Choroid plexus epithelial cell (primary cell): ENCODE results near the gene AGPS.
"Not testable (repeated sequence)": the region's sequence is repeated elsewhere in the genome, so short reads cannot be mapped to it uniquely, and the experiment has no call there.

Experiments used
- DNase-seq: peaks from one replicate; pipeline ENCODE4 v3.0.0-alpha.2; 2010; ENCODE audit warnings: low read depth
- H3K4me3 ChIP-seq: 2 replicates; pipeline ENCODE4 v1.5.1; 2011; ENCODE audit warnings: low read depth, mild to moderate bottlenecking, control low read depth, low read length, moderate library complexity
- TF ChIP-seq, protein P1 (sequence below): conservative IDR thresholded peaks from 2 replicates; pipeline ENCODE4 v1.5.1; 2011; ENCODE audit warnings: low read depth, mild to moderate bottlenecking, control low read depth, inconsistent platforms, low read length, moderate library complexity

Gene AGPS

DNA sequence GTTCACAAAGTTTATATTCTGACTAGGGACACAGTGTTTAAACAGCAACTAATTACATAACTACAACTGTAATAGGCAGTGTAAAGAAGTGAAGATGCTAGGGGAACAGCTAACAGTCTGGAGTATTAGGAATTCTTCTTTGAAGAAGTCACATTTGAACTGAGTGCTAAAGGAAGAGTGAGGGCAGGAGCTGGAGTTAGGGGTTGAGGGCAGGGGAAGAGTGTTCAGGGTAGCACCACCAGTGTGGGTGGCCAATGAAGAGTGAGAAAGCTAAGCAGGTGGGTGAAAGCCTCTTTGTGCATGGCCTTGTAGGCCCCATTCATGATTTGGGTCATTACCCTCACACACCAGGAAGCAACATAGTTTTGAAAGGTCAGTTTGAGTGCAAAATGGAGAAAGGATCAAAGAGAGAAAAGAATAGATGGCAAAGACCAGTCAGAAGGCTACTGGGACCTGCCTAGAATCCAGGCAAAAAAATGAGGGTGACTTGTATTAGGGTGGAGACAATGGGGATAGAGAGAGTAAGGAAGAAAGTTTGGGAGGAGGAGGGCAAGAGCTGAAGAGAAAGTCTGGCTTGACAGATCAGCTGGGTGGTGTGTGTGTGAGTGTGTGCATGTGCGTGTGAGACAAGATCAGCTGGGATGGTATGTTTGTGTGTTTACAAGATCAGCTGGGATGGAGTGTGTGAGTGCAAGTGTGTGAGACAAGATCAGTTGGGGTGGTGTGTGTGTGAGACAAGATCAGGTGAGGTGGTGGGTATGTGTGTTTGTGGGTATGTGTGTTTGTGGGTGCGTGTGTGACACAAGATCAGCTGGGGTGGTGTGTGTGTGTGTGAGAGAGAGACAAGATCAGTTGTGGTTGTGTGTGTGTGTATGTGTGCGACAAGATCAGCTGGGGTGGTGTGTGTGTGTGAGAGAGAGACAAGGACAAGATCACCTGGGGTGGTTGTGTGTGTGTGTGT lies 43.6 kb upstream of the AGPS start:
- TF ChIP-seq, protein P1, sequence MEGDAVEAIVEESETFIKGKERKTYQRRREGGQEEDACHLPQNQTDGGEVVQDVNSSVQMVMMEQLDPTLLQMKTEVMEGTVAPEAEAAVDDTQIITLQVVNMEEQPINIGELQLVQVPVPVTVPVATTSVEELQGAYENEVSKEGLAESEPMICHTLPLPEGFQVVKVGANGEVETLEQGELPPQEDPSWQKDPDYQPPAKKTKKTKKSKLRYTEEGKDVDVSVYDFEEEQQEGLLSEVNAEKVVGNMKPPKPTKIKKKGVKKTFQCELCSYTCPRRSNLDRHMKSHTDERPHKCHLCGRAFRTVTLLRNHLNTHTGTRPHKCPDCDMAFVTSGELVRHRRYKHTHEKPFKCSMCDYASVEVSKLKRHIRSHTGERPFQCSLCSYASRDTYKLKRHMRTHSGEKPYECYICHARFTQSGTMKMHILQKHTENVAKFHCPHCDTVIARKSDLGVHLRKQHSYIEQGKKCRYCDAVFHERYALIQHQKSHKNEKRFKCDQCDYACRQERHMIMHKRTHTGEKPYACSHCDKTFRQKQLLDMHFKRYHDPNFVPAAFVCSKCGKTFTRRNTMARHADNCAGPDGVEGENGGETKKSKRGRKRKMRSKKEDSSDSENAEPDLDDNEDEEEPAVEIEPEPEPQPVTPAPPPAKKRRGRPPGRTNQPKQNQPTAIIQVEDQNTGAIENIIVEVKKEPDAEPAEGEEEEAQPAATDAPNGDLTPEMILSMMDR = no peak
- H3K4me3 ChIP-seq = no peak overlapping the region
- no peak for DNase-seq

DNA sequence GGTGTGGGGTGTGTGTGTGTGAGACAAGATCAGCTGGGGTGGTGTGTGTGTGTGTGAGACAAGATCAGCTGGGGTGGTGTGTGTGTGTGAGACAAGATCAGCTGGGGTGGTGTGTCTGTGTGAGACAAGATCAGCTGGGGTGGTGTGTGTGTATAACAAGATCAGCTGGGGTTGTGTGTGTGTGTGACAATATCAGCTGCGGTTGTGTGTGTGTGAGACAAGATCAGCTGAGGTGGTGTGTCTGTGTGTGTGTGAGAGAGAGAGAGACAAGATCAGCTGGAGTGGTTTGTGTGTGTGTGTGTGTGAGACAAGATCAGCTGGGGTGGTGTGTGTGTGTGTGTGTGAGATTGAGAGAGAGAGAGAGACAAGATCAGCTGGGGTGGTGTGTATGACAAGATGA lies 41.9 kb upstream of the AGPS start:
- not testable (repeated sequence) for H3K4me3 ChIP-seq

DNA sequence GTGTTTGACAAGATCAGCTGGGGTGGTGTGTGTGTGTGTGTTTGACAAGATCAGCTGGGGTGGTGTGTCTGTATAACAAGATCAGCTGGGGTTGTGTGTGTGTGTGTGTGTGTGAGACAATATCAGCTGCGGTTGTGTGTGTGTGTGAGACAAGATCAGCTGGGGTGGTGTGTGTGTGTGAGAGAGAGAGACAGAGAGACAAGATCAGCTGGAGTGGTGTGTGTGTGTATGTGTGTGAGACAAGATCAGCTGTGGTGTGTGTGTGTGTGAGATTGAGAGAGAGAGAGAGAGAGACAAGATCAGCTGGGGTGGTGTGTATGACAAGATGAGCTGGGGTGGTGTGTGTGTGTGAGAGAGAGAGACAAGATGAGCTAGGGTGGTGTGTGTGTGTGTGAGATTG lies 41.5 kb upstream of the AGPS start:
- H3K4me3 ChIP-seq, DNase-seq: not testable (repeated sequence)

More for the DNA sequence above, 41.9 kb upstream of the AGPS start:
- not testable (repeated sequence) for DNase-seq

DNA sequence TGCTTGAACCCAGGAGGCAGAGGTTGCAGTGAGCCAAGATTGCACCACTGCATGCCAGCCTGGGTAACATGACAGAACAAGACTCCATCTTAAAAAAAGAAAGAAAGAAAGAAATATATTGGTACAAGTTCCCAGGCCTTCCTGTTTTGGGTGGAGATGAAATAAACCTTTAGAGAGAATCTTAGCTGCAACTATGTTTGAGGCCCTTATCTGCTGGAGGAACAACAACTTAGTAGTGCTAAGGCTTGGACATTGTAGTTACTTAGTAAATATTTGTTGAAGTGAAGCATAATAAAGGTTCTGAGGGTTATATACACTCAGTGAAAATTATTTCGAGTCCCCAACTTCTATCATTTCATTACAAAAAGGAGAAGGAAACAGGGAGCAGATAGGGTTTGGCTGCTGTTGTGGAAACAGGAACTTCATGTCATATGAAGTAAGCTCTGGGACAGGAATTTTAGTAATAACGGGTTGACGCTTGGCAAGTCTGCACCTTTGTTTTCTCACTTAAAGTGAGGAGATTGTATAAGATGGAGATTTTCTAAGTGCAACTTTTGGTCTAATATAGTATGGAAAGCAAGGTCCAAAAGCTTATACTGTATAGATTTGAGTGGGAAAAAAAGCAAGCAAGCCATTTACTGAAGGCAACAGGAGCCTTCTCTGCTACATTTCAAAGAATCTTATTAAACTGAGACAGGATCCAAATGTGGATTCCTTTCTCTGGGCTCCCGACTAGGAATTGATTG lies 40.0 kb upstream of the AGPS start:
- DNase-seq = no peak
- TF ChIP-seq, protein P1 = no peak
- H3K4me3 ChIP-seq = no peak overlapping the region

DNA sequence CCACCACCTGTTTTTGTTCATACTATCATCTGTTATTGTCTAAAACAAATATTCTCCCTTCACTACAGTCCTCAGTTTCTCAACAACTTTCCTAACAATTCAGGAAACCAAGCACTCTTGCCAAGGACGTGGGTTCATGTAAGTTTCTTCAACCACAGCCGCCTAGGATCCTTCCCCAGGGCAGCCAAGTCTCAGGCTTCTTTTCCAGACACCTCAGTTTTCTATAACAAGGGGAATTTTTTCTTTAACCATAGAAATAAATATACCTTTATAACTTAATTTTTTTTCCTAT lies 39.4 kb upstream of the AGPS start:
- H3K4me3 ChIP-seq = no peak overlapping the region
- peak; percentile 46 for DNase-seq
- TF ChIP-seq, protein P1 = no peak

DNA sequence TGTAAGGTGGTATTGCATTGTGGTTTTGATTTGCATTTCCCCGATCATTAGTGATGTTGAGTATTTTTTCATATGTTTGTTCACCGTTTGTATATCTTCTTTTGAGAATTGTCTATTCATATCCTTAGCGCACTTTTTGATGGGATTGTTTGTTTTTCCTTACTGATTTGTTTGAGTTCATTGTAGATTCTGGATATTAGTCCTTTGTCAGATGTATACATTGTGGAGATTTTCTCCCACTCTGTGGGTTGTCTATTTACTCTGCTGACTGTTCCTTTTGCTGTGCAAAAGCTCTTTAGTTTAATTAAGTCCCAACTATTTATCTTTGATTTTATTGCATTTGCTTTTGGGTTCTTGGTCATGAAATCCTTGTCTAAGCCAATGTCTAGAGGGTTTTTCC lies 38.0 kb upstream of the AGPS start:
- H3K4me3 ChIP-seq = not testable (repeated sequence)

DNA sequence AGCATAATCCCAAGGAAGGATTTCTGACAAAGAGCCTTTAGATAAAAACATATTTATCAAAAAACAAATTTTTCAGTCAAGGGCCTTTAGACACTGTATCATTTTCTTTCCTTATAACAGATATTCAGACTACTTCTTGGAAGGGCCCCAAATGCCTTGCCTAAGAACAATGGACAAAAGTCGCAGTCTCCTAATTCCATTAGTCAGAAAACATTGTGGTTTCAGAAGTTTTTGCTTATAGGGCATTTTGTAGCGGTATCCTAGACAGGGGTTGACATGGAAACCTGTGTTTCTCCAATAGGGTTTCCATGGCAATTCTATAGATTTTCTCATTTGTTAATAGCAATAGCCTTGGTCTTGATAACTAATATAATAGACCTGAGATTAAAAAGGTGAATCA lies 36.7 kb upstream of the AGPS start:
- TF ChIP-seq, protein P1 = no peak
- peak; percentile 41 for DNase-seq
- H3K4me3 ChIP-seq = no peak overlapping the region

More for the DNA sequence above, 38.0 kb upstream of the AGPS start:
- not testable (repeated sequence) for DNase-seq

DNA sequence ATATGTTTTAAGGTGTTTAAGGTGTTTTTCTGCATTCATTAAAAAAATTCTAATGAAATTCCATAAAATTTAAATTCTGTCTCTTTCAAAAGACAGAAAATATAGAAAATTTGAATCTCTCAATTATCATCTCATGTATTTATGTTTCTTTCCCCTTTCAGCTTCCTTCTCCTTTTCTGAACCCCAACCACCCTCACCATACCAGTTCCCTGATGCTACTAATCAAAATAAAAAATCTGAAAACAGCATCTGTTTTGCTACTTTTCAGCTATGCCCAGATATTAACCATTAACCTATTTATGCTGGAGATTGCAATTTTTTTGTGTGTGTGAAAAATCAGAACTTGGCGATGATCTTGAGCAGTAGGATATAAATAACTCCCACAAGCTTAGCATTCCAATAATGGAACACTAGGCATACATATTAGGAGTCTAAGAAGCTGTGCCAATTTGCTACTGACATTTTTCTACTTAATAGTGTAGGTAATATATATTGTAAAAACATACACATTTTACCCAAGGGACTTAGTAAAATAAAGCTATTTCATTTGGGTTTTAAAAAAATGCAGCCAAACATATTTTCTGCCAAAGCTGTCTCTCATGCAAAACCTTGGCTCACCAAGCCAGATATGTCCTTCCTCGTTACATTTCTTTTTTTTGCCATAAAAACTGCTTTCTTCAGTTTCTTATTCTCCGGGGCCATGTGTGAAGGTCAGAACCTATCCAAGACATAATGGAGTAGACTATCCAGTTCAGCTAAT lies 32.6 kb upstream of the AGPS start:
- H3K4me3 ChIP-seq = no peak overlapping the region
- DNase-seq = no peak
- TF ChIP-seq, protein P1 = no peak
